ENCODE results near the gene PFDN2. TPM values are rescaled to one million over a fixed set of nuclear protein-coding genes. Genes with fewer than 3 reads are reported as not detected.

Gene PFDN2
- total RNA-seq, 2 donors from 2014 or later: 33.6 to 36.0 TPM

DNA sequence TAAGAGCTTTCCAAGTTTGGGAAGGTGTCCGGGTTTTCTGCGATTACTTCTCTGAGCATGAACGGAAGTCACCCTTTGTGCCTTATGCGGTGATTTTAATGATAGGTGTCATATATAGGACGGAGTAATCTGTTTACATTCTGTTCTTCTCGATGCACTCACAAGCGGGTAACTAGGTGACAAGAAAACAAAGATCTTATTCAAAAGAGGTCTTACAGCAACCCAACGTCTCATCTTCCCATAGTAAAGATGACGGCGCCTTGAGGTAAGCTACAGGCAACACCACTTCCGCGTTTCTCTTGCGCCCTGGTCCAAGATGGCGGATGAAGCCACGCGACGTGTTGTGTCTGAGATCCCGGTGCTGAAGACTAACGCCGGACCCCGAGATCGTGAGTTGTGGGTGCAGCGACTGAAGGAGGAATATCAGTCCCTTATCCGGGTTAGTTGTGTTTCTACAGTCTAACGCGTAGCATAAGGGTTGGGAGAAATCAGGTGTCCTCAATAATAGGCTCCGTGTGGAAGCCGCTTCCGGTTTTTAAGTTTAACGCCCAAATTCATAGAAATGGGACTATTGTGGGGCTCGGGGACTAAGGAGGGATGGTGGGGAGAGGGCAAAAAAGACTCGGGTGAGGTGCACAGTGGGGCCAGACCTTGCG, 36.0 kb upstream of the PFDN2 start, which contains the start of gene UFC1:
TSS of gene UFC1 (plus strand) at position 297 of the 656 bp plus-strand sequence. CDS start at position 317, 20 bp downstream.
- H3K9me3 ChIP-seq: no peaks in the 10 kb centered on the region
- H3K27me3 ChIP-seq (replicated peaks; ENCODE audit: insufficient read depth): no peaks in the 10 kb centered on the region
- H3K4me3 ChIP-seq: peak within 1 kb of the TSS; percentile 63
- H3K36me3 ChIP-seq: no peaks in the 10 kb centered on the region
- peak; percentile 82 for DNase-seq (ENCODE audit: low spot score)
- no peaks in the 10 kb centered on the region for H3K4me1 ChIP-seq (replicated peaks)
- WGBS: under 1% methylated on average over 33 of the region's 33 CpGs
- peak within 1 kb of the TSS; percentile 89 to 96 for H3K27ac ChIP-seq
- intact Hi-C loops (cut with DNase I): loop anchor here (2.0 kb wide), 1 partner anchor 21 kb away; the partner anchor contains the start of gene DEDD
- peak; percentile 22 for TF ChIP-seq POLR2A (IDR thresholded peaks at IDR 0.05)
- peak; percentile 78 for TF ChIP-seq POLR2AphosphoS5 (IDR thresholded peaks at IDR 0.05)
- peak in 1 of 4 experiments; percentile 7 for TF ChIP-seq CTCF (IDR thresholded peaks at IDR 0.05)

GRCh38 chr1:161153176-161153575, 35.3 kb upstream of the PFDN2 start:
- Histone ChIP-seq H3K9me3 (no peaks in the 10 kb centered on the region), H3K4me1 (replicated peaks) (no peaks in the 10 kb centered on the region), H3K27me3 (replicated peaks; ENCODE audit: insufficient read depth) (no peaks in the 10 kb centered on the region), H3K36me3 (no peaks in the 10 kb centered on the region), H3K27ac (peak overlapping the region; percentile 89 to 96), H3K4me3 (peak overlapping the region; percentile 63)
- 13% methylated on average over 9 of the region's 9 CpGs for WGBS
- intact Hi-C loops (cut with DNase I): loop anchor here (2.0 kb wide), 1 partner anchor 20 kb away; the partner anchor contains the start of gene DEDD
- TF ChIP-seq POLR2AphosphoS5 (IDR thresholded peaks at IDR 0.05) (no peak), POLR2A (IDR thresholded peaks at IDR 0.05) (no peak), CTCF (IDR thresholded peaks at IDR 0.05) (no peak)
- no peak for DNase-seq (ENCODE audit: low spot score)

DNA sequence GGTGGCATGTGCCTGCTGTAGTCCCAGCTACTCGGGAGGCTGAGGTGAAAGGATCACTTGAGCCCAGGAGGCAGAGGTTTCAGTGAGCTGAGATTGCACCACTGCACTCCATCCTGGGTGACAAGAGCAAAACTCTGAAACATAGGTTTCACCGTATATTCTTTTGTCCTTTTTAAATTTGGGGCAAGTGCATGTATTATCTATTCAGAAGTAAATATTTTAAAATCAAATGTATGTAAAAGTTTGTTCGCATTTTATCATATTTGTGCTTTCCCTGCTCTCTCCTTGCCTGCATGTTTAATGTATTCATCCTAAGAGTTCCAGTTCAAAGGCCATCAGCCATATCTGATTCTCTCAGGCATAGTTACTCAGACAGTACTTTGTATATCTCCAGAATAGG, 28.0 kb upstream of the PFDN2 start:
- Histone ChIP-seq H3K27me3 (replicated peaks; ENCODE audit: insufficient read depth) (no peaks in the 10 kb centered on the region), H3K4me3 (no peak overlapping the region), H3K9me3 (no peaks in the 10 kb centered on the region), H3K36me3 (no peaks in the 10 kb centered on the region), H3K27ac (no peak overlapping the region), H3K4me1 (replicated peaks) (no peaks in the 10 kb centered on the region)
- no peak for DNase-seq (ENCODE audit: low spot score)
- intact Hi-C loops (cut with DNase I): no loop called here
- 83% methylated on average over 3 of the region's 3 CpGs for WGBS
- TF ChIP-seq POLR2AphosphoS5 (IDR thresholded peaks at IDR 0.05): no peak
- TF ChIP-seq POLR2A (IDR thresholded peaks at IDR 0.05): no peak
- TF ChIP-seq CTCF (IDR thresholded peaks at IDR 0.05): no peak

- H3K9me3 ChIP-seq: no peaks in the 10 kb centered on the region
- TF ChIP-seq POLR2AphosphoS5 (IDR thresholded peaks at IDR 0.05) (no peak), POLR2A (IDR thresholded peaks at IDR 0.05) (no peak), CTCF (IDR thresholded peaks at IDR 0.05) (no peak)
- no peaks in the 10 kb centered on the region for H3K27me3 ChIP-seq (replicated peaks; ENCODE audit: insufficient read depth)
- no peaks in the 10 kb centered on the region for H3K36me3 ChIP-seq
- no peak for DNase-seq (ENCODE audit: low spot score)
- no peak overlapping the region for H3K4me3 ChIP-seq
- no peaks in the 10 kb centered on the region for H3K4me1 ChIP-seq (replicated peaks)
- WGBS: 96% methylated on average over 29 of the region's 29 CpGs
- intact Hi-C loops (cut with DNase I): no loop called here
- no peak overlapping the region for H3K27ac ChIP-seq
Measured at GRCh38 chr1:161140755-161141400, 23.0 kb upstream of the PFDN2 start.
